SK-N-SH treated with all-trans-retinoic acid at 6 μM for 48 hours (cell line): ENCODE data around the gene IRX6.

Source experiments
- ARNTL ChIP-seq: fragments of 450-650 bp; formaldehyde crosslinking; IDR thresholded peaks from 2 replicates; pipeline ENCODE4 v1.5.0; 2020; ENCODE audit warnings: low read depth, mild to moderate bottlenecking, moderate library complexity, borderline replicate concordance
- CREB5 ChIP-seq: fragments of 250-450 bp; sonication (Bioruptor Pico); IDR thresholded peaks from 2 replicates; pipeline ENCODE4 v1.5.1; 2020; ENCODE audit warnings: low read depth, mild to moderate bottlenecking, moderate library complexity
- GLIS3 ChIP-seq: fragments of 250-450 bp; sonication (Bioruptor Pico); IDR thresholded peaks from 2 replicates; pipeline ENCODE4 v1.5.0; 2020; ENCODE audit warnings: mild to moderate bottlenecking, moderate library complexity
- PATZ1 ChIP-seq: fragments of 250-450 bp; sonication (Bioruptor Pico); IDR thresholded peaks from 2 replicates; pipeline ENCODE4 v1.8.0; 2020; ENCODE audit warnings: mild to moderate bottlenecking, moderate library complexity, borderline replicate concordance
- RARB ChIP-seq: fragments of 250-450 bp; sonication (Bioruptor Pico); IDR thresholded peaks from 2 replicates; pipeline ENCODE4 v1.8.0; 2021; ENCODE audit warnings: mild to moderate bottlenecking, moderate library complexity
- SNAI2 ChIP-seq: fragments of 250-450 bp; sonication (Bioruptor Pico); IDR thresholded peaks from 2 replicates; pipeline ENCODE4 v1.5.0; 2020; ENCODE audit warnings: mild to moderate bottlenecking, moderate library complexity

- no peak for TF ChIP-seq SNAI2 (CRISPR knock-in tag)
- no peak for TF ChIP-seq RARB (CRISPR knock-in tag)
- no peak for TF ChIP-seq CREB5
- TF ChIP-seq PATZ1, result no peak
- TF ChIP-seq ARNTL (CRISPR knock-in tag), result no peak
- TF ChIP-seq GLIS3 (CRISPR knock-in tag), result no peak
These were observed 39.3 kb upstream of the IRX6 start for GRCh38 chr16:55284718-55285099.
